NCI-H345 (cell line): ENCODE measurements around the gene NAP1L2.
"Not testable (repeated sequence)": the region's sequence is repeated elsewhere in the genome, so short reads cannot be mapped to it uniquely, and the experiment has no call there.

Experiments used
- DNase-seq: peaks from one replicate; lab custom pipeline; 2025; lab: John Stamatoyannopoulos, UW

Gene NAP1L2, protein sequence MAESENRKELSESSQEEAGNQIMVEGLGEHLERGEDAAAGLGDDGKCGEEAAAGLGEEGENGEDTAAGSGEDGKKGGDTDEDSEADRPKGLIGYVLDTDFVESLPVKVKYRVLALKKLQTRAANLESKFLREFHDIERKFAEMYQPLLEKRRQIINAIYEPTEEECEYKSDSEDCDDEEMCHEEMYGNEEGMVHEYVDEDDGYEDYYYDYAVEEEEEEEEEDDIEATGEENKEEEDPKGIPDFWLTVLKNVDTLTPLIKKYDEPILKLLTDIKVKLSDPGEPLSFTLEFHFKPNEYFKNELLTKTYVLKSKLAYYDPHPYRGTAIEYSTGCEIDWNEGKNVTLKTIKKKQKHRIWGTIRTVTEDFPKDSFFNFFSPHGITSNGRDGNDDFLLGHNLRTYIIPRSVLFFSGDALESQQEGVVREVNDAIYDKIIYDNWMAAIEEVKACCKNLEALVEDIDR

GRCh38 chrX:73214426-73215094 is at the start of gene NAP1L2:
Gene NAP1L2 (minus strand): TSS chrX:73214851. CDS start chrX:73214492, 359 bp downstream.
- DNase-seq: no peak

- no peak for DNase-seq
These were observed 48.3 kb upstream of the NAP1L2 start for GRCh38 chrX:73262991-73263390.

- no peak for DNase-seq
These were observed 24.6 kb upstream of the NAP1L2 start for GRCh38 chrX:73239242-73239641.

GRCh38 chrX:73217621-73218020 is 3.0 kb upstream of the NAP1L2 start:
- DNase-seq: no peak

DNA sequence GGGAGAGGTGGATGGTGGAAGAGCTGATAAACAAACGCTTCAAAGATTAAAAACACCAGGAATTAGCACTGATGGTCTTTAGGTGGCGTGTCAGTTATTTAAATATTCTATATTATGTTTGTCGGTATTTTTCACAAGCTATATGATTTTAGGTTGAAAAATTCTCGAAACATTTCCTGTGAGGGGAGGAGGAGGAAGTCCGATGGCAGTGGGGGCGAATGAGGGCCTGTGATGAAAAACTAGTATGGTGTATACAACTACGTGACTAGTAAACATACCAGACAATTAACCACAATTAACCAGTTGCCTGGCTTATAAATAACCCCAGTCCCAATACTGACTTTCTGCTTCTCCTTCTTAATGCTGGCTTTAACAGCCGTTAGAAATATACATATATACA is 595 bp upstream of the NAP1L2 start:
- no peak for DNase-seq

DNA sequence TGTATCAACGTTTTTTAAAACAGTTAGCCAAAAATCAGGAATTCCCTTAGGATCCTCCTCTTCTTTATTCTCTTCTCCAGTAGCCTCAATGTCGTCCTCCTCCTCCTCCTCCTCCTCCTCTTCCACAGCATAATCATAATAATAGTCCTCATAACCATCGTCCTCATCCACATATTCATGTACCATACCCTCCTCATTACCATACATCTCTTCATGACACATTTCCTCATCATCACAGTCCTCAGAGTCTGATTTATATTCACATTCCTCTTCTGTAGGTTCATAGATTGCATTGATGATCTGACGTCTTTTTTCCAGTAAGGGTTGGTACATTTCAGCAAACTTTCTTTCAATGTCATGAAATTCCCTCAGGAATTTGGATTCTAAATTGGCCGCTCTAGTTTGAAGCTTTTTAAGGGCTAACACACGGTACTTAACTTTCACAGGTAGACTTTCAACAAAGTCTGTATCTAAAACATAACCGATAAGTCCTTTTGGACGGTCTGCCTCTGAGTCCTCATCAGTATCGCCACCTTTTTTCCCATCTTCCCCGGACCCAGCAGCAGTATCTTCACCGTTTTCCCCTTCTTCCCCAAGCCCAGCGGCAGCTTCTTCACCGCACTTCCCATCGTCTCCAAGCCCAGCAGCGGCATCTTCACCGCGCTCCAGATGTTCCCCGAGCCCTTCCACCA is 771 bp downstream of the NAP1L2 start:
- DNase-seq: no peak

DNA sequence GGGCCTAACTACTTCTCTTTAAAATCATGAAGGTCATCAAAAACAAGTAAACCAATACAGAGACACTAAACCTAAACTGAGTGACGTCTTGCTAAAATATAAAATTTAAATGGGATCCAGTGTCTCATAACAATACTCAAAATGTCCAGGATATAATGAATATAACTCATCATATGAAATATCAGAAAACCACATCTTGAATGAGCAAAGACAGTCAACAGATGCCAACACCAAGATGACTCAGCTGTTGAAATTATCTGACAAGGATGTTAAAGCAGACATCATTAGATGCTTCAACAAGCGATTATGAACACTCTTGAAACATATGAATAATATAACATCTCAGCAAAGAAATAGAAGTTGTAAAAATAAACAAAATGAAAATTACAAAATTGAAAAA is 8.3 kb downstream of the NAP1L2 start:
- no peak for DNase-seq

DNA sequence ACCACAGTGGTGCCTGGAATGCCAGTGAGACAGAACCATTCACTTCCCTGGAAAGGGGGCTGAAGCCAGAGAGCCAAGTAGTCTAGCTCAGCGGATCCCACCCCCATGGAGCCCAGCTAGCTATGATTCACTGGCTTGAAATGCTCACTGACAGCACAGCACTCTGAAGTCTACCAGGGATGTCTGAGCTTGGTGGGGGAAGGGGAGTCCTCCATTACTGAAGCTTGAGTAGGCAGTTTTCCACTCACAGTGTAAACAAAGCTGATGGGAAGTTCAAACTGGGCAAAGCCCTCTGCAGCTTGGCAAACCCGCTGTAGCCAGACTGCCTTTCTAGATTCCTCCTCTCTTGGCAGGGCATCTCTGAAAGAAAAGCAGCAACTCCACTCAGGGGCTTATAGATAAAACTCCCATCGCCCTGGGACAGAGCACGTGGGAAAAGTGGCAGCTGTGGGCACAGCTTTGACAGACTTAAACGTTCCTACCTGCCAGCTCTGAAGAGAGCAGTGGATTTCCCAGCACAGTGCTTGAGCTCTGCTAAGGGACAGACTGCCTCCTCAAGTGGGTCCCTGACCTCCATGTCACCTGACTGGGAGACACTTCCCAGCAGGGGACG is 32.0 kb downstream of the NAP1L2 start:
- DNase-seq: no peak

DNA sequence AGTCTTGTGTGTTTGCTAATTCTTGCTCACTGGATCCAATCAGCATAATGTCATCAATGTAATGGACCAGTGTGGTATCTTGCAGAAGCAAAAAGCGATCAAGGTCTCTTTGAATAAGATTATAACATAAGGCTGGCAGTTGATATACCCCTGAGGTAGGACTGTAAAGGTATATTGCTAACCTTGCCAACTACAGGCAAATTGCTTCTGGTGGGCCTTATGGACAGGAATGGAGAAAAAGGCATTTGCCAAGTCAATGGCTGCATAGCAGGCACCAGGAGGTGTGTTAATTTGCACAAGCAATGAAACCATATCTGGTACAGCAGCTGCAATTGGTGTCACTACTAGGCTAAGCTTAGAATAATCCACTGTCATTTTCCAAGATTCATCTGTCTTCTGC is 45.7 kb downstream of the NAP1L2 start:
- not testable (repeated sequence) for DNase-seq
